Nephron progenitor cell (in vitro differentiated cells): ENCODE data around the gene JADE2.
"Not testable (repeated sequence)": the region's sequence is repeated elsewhere in the genome, so short reads cannot be mapped to it uniquely, and the experiment has no call there.

Experiments
- DNase-seq: peaks from one replicate; pipeline ENCODE4 v3.0.0; 2021
- H3K27ac Mint-ChIP-seq: 2 replicates; pipeline ENCODE4 v1.8.0; 2021; ENCODE audit warnings: mild to moderate bottlenecking, moderate library complexity, mixed read lengths
- H3K27me3 Mint-ChIP-seq: 2 replicates; pipeline ENCODE4 v1.8.0; 2021; ENCODE audit warnings: mild to moderate bottlenecking, low read depth, mixed read lengths; ENCODE audit not compliant: poor library complexity
- H3K36me3 Mint-ChIP-seq: 2 replicates; pipeline ENCODE4 v1.8.0; 2021; ENCODE audit warnings: low read depth, mixed read lengths
- H3K4me1 Mint-ChIP-seq: 2 replicates; pipeline ENCODE4 v1.8.0; 2021; ENCODE audit warnings: mixed read lengths
- H3K4me3 Mint-ChIP-seq: 2 replicates; pipeline ENCODE4 v1.8.0; 2021; ENCODE audit warnings: mild to moderate bottlenecking, moderate library complexity, mixed read lengths
- H3K9me3 Mint-ChIP-seq: 2 replicates; pipeline ENCODE4 v1.8.0; 2021; ENCODE audit warnings: mild to moderate bottlenecking, moderate library complexity, mixed read lengths
- CTCF ChIP-seq: fragments of 200-600 bp; sonication (generic); IDR thresholded peaks from 2 replicates; pipeline ENCODE4 v1.5.0; 2021; ENCODE audit warnings: antibody characterized with exemption

The JADE2 gene

GRCh38 chr5:134555890-134556311, 30.4 kb downstream of the JADE2 start:
- no peak for TF ChIP-seq CTCF
- no peak overlapping the region for H3K27ac Mint-ChIP-seq
- peak; percentile 57 for DNase-seq

GRCh38 chr5:134556588-134556987, 31.1 kb downstream of the JADE2 start:
- not testable (repeated sequence) for H3K27ac Mint-ChIP-seq, DNase-seq, H3K36me3 Mint-ChIP-seq, H3K27me3 Mint-ChIP-seq, H3K9me3 Mint-ChIP-seq, H3K4me3 Mint-ChIP-seq
- peaks cover 40% of the 10 kb centered on the region for H3K4me1 Mint-ChIP-seq

More at GRCh38 chr5:134555890-134556311, 30.4 kb downstream of the JADE2 start:
- Mint-ChIP-seq H3K27me3 (no peaks in the 10 kb centered on the region), H3K36me3 (no peaks in the 10 kb centered on the region), H3K4me3 (no peak overlapping the region), H3K9me3 (no peaks in the 10 kb centered on the region), H3K4me1 (peaks cover 42% of the 10 kb centered on the region)

- TF ChIP-seq CTCF = no peak
- Mint-ChIP-seq H3K27ac (no peak overlapping the region), H3K4me3 (no peak overlapping the region)
Measured at GRCh38 chr5:134556994-134557393, 31.5 kb downstream of the JADE2 start.

GRCh38 chr5:134559672-134560071, 34.2 kb downstream of the JADE2 start:
- peaks cover 29% of the 10 kb centered on the region for H3K4me1 Mint-ChIP-seq
- peak overlapping the region; percentile 66 for H3K27ac Mint-ChIP-seq
- DNase-seq = no peak
- no peaks in the 10 kb centered on the region for H3K9me3 Mint-ChIP-seq
- no peak for TF ChIP-seq CTCF
- H3K27me3 Mint-ChIP-seq = no peaks in the 10 kb centered on the region
- H3K4me3 Mint-ChIP-seq = no peak overlapping the region
- H3K36me3 Mint-ChIP-seq = no peaks in the 10 kb centered on the region

More at GRCh38 chr5:134556994-134557393, 31.5 kb downstream of the JADE2 start:
- no peaks in the 10 kb centered on the region for H3K36me3 Mint-ChIP-seq
- H3K9me3 Mint-ChIP-seq = no peaks in the 10 kb centered on the region
- peaks cover 37% of the 10 kb centered on the region for H3K4me1 Mint-ChIP-seq
- no peaks in the 10 kb centered on the region for H3K27me3 Mint-ChIP-seq
- DNase-seq = no peak

- no peak overlapping the region for H3K4me3 Mint-ChIP-seq
- no peak for DNase-seq
- TF ChIP-seq CTCF = no peak
- H3K27me3 Mint-ChIP-seq = no peaks in the 10 kb centered on the region
- no peaks in the 10 kb centered on the region for H3K36me3 Mint-ChIP-seq
- H3K4me1 Mint-ChIP-seq = peaks cover 19% of the 10 kb centered on the region
- no peak overlapping the region for H3K27ac Mint-ChIP-seq
- no peaks in the 10 kb centered on the region for H3K9me3 Mint-ChIP-seq
Measured at GRCh38 chr5:134560698-134561097, 35.2 kb downstream of the JADE2 start.

- Mint-ChIP-seq H3K27ac (no peak overlapping the region), H3K4me1 (peaks cover 9% of the 10 kb centered on the region), H3K9me3 (no peaks in the 10 kb centered on the region), H3K4me3 (no peak overlapping the region), H3K36me3 (no peaks in the 10 kb centered on the region), H3K27me3 (no peaks in the 10 kb centered on the region)
- peak; percentile 42 for DNase-seq
- peak; percentile 41 for TF ChIP-seq CTCF
Measured at GRCh38 chr5:134561871-134562296, 36.4 kb downstream of the JADE2 start.
